Fibroblast of lung (primary cell): Measurements from ENCODE around the gene RPS6KA3. TPM values are rescaled to one million over a fixed set of nuclear protein-coding genes. Genes with fewer than 3 reads are reported as not detected.

Source experiments
- DNase-seq, 2 donors: peaks; one replicate each; pipeline versions ENCODE4 v3.0.0 to v3.0.0-alpha.2; 2010; ENCODE audit warnings: low read depth in 2 of 2
- H2AFZ ChIP-seq: 2 replicates; pipeline ENCODE4 v1.5.1; 2012; ENCODE audit warnings: low read length, control low read depth, inconsistent platforms
- H3K27ac ChIP-seq: 2 replicates; pipeline ENCODE4 v1.5.1; 2011; ENCODE audit warnings: low read length, control low read depth; ENCODE audit not compliant: insufficient read depth
- H3K27me3 ChIP-seq: 2 replicates; pipeline ENCODE4 v1.5.1; 2011; ENCODE audit warnings: mild to moderate bottlenecking, low read length; ENCODE audit not compliant: control insufficient read depth, insufficient read depth
- H3K36me3 ChIP-seq: 2 replicates; pipeline ENCODE4 v1.5.1; 2011; ENCODE audit warnings: low read length; ENCODE audit not compliant: control insufficient read depth, insufficient read depth
- H3K4me1 ChIP-seq: 2 replicates; pipeline ENCODE4 v1.5.1; 2011; ENCODE audit warnings: low read length; ENCODE audit not compliant: control insufficient read depth, insufficient read depth; ENCODE audit errors: extremely low read depth
- H3K4me2 ChIP-seq: 2 replicates; pipeline ENCODE4 v1.5.1; 2011; ENCODE audit warnings: low read length, control low read depth; ENCODE audit not compliant: insufficient read depth; ENCODE audit errors: extremely low read depth
- H3K4me3 ChIP-seq, 4 experiments: fragments of 200-600 bp in 1 of 4; sonication (generic) in 1 of 4; replicated peaks in 1 of 4; 2 replicates each; pipeline ENCODE4 v1.5.1; 2011 to 2016; ENCODE audit warnings: low read length in 4 of 4, low read depth in 3 of 4, mild to moderate bottlenecking in 3 of 4, control low read depth in 2 of 4, inconsistent platforms in 1 of 4, mixed read lengths in 1 of 4; ENCODE audit not compliant: insufficient read depth in 1 of 4; ENCODE audit errors: control extremely low read depth in 1 of 4
- H3K79me2 ChIP-seq: 2 replicates; pipeline ENCODE4 v1.5.1; 2012; ENCODE audit warnings: mild to moderate bottlenecking, low read length, inconsistent platforms; ENCODE audit not compliant: control insufficient read depth, insufficient read depth
- H3K9ac ChIP-seq: 2 replicates; pipeline ENCODE4 v1.5.1; 2011; ENCODE audit warnings: mild to moderate bottlenecking, low read length, control low read depth; ENCODE audit not compliant: insufficient read depth
- H3K9me3 ChIP-seq: 2 replicates; pipeline ENCODE4 v1.5.1; 2012; ENCODE audit warnings: low read depth, low read length; ENCODE audit not compliant: control insufficient read depth, insufficient read depth
- H4K20me1 ChIP-seq: 2 replicates; pipeline ENCODE4 v1.5.1; 2011; ENCODE audit warnings: low read length; ENCODE audit not compliant: control insufficient read depth, insufficient read depth; ENCODE audit errors: extremely low read depth
- CTCF ChIP-seq, 2 donors: IDR thresholded peaks in 1 of 2; conservative IDR thresholded peaks in 1 of 2; 1 replicate in 1 of 2; 2 replicates in 1 of 2; pipeline ENCODE4 v1.5.1; 2011 to 2012; ENCODE audit warnings: low read length in 2 of 2, control low read depth in 1 of 2, inconsistent platforms in 1 of 2, low read depth in 1 of 2, mild to moderate bottlenecking in 1 of 2
- EZH2 ChIP-seq: IDR thresholded peaks from 2 replicates; pipeline ENCODE4 v1.5.1; 2012; ENCODE audit warnings: low read length, control low read depth, mild to moderate bottlenecking; ENCODE audit errors: missing control alignments
- polyA plus RNA-seq, 2 donors: library from polyadenylated mRNA; depleted of rRNA in 1 of 2; stranded (reverse) in 1 of 2; unstranded in 1 of 2; fragments of >200 nt; gene quantifications; 2 replicates each; pipeline ENCODE4 v1.2.1, GENCODE V29; 2011 to 2012; ENCODE audit warnings: missing spikeins in 1 of 2
- total RNA-seq: library from RNA; depleted of rRNA; stranded (reverse); fragments of >200 nt; gene quantifications from 2 replicates; pipeline ENCODE4 v1.2.1, GENCODE V29; 2014

Gene RPS6KA3
- total and polyA plus RNA-seq, 2 donors (not counting 1 experiment from before 2014, with no cell fraction given) = 38.5 to 50.2 TPM

GRCh38 chrX:20204351-20204750 lies 62.4 kb downstream of the RPS6KA3 start:
- Histone ChIP-seq H3K4me1 (no peaks in the 10 kb centered on the region), H3K27ac (no peak overlapping the region), H3K36me3 (no peaks in the 10 kb centered on the region), H2AFZ (no peak overlapping the region), H3K4me3 (no peak overlapping the region), H3K27me3 (no peaks in the 10 kb centered on the region), H4K20me1 (no peaks in the 10 kb centered on the region), H3K9me3 (no peaks in the 10 kb centered on the region), H3K9ac (no peak overlapping the region), H3K4me2 (no peak overlapping the region), H3K79me2 (no peaks in the 10 kb centered on the region)
- DNase-seq = no peak
- TF ChIP-seq EZH2 = no peak
- TF ChIP-seq CTCF (conservative IDR thresholded peaks at IDR 0.05 in 1 of 2, IDR thresholded peaks at IDR 0.05 in 1 of 2; ENCODE audit: low read depth in 1 of 2, low read length in 2 of 2) = no peak

DNA sequence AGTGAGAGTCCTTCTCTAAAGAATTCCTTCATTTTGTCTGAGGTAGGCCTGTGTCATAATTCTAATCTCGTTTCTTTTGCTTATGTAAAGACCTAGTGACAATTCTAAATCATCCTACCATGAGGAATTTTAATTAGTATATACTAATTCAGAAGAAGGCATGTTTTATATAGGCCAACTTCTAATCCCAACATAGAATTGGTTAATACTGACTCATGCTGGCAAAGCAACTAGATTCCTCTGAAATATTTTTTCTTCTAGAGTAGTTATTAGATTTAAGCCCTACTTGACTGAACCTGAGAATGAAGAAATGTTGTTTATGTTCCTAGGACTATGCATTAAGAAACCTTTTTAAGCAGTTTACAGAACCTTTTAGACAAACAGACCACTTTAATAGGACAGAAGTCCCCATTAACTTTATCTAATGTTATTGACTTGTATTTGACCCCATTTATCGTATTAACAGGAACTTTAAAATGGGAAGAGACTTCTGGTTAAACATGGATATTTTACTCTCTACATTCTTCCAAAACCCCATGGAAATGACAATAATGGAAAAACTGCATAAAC lies 69.0 kb downstream of the RPS6KA3 start:
- no peak overlapping the region for H3K4me2 ChIP-seq
- TF ChIP-seq CTCF (conservative IDR thresholded peaks at IDR 0.05 in 1 of 2, IDR thresholded peaks at IDR 0.05 in 1 of 2; ENCODE audit: low read depth in 1 of 2, low read length in 2 of 2) (no peak), EZH2 (no peak)
- H2AFZ ChIP-seq = no peak overlapping the region
- H3K36me3 ChIP-seq = no peaks in the 10 kb centered on the region
- DNase-seq = peak in 1 of 2 donors; percentile 9
- H3K4me1 ChIP-seq = no peaks in the 10 kb centered on the region
- H3K27ac ChIP-seq = no peak overlapping the region
- no peak overlapping the region for H3K4me3 ChIP-seq
- H3K9me3 ChIP-seq = no peaks in the 10 kb centered on the region
- no peaks in the 10 kb centered on the region for H3K79me2 ChIP-seq
- no peaks in the 10 kb centered on the region for H4K20me1 ChIP-seq
- no peak overlapping the region for H3K9ac ChIP-seq
- no peaks in the 10 kb centered on the region for H3K27me3 ChIP-seq

- Histone ChIP-seq H2AFZ (no peak overlapping the region), H4K20me1 (no peaks in the 10 kb centered on the region), H3K27ac (no peak overlapping the region), H3K27me3 (no peaks in the 10 kb centered on the region), H3K9ac (no peak overlapping the region), H3K79me2 (no peaks in the 10 kb centered on the region), H3K36me3 (no peaks in the 10 kb centered on the region), H3K4me3 (no peak overlapping the region), H3K4me1 (no peaks in the 10 kb centered on the region), H3K9me3 (no peaks in the 10 kb centered on the region), H3K4me2 (no peak overlapping the region)
- no peak for DNase-seq
- TF ChIP-seq EZH2 (no peak), CTCF (conservative IDR thresholded peaks at IDR 0.05 in 1 of 2, IDR thresholded peaks at IDR 0.05 in 1 of 2; ENCODE audit: low read depth in 1 of 2, low read length in 2 of 2) (no peak)
Observed at GRCh38 chrX:20189171-20189570, 77.5 kb downstream of the RPS6KA3 start.
